Mesenchymal stem cell (in vitro differentiated cells and primary cell): ENCODE results near the gene ENPP4.
"Not testable (repeated sequence)": the region's sequence is repeated elsewhere in the genome, so short reads cannot be mapped to it uniquely, and the experiment has no call there.

Source experiments
- DNase-seq: peaks from one replicate; pipeline ENCODE4 v3.0.0-alpha.2; 2013
- H2AFZ ChIP-seq: one replicate; pipeline ENCODE4 v1.6.1; 2013; ENCODE audit warnings: low read depth, mild to moderate bottlenecking, control low read depth, inconsistent platforms, low read length, moderate library complexity
- H2AK5ac ChIP-seq: 2 replicates; pipeline ENCODE4 v1.6.1; 2013; ENCODE audit warnings: low read length, moderate library complexity, mild to moderate bottlenecking, inconsistent platforms; ENCODE audit not compliant: severe bottlenecking
- H2BK120ac ChIP-seq: one replicate; pipeline ENCODE4 v1.6.1; 2013; ENCODE audit warnings: low read depth, mild to moderate bottlenecking, inconsistent platforms, low read length, moderate library complexity
- H2BK12ac ChIP-seq, 2 experiments: one replicate each; pipeline ENCODE4 v1.6.1; 2013; ENCODE audit warnings: inconsistent platforms in 2 of 2, low read length in 2 of 2, mild to moderate bottlenecking in 2 of 2, moderate library complexity in 2 of 2, control low read depth in 1 of 2
- H2BK15ac ChIP-seq: one replicate; pipeline ENCODE4 v1.6.1; 2013; ENCODE audit warnings: mild to moderate bottlenecking, low read depth, inconsistent platforms; ENCODE audit not compliant: poor library complexity, severe bottlenecking
- H2BK5ac ChIP-seq: 2 replicates; pipeline ENCODE4 v1.6.1; 2013; ENCODE audit warnings: low read depth, mild to moderate bottlenecking, low read length, control low read depth, inconsistent platforms; ENCODE audit not compliant: poor library complexity, severe bottlenecking
- H3K14ac ChIP-seq, 2 experiments: one replicate each; pipeline ENCODE4 v1.6.1; 2013; ENCODE audit warnings: inconsistent platforms in 2 of 2, low read length in 2 of 2, control low read depth in 1 of 2, mild to moderate bottlenecking in 1 of 2, moderate library complexity in 1 of 2
- H3K18ac ChIP-seq, 2 experiments: one replicate each; pipeline ENCODE4 v1.6.1; 2013; ENCODE audit warnings: inconsistent platforms in 2 of 2, low read length in 2 of 2, control low read depth in 1 of 2, low read depth in 1 of 2, mild to moderate bottlenecking in 1 of 2
- H3K23ac ChIP-seq, 2 experiments: one replicate each; pipeline ENCODE4 v1.6.1; 2013; ENCODE audit warnings: inconsistent platforms in 2 of 2, low read length in 2 of 2, mild to moderate bottlenecking in 2 of 2, moderate library complexity in 2 of 2, control low read depth in 1 of 2
- H3K27ac ChIP-seq: 2 replicates; pipeline ENCODE4 v1.5.1; 2013; ENCODE audit warnings: mild to moderate bottlenecking, moderate library complexity, low read length, control low read depth, inconsistent platforms; ENCODE audit not compliant: poor library complexity, severe bottlenecking
- H3K27me3 ChIP-seq, 2 experiments: 2 replicates each; pipeline versions ENCODE4 v1.6.1 to v1.7.0; 2013; ENCODE audit warnings: low read length in 2 of 2, mild to moderate bottlenecking in 2 of 2, moderate library complexity in 2 of 2, control low read depth in 1 of 2, inconsistent platforms in 1 of 2; ENCODE audit not compliant: control insufficient read depth in 1 of 2, insufficient read depth in 1 of 2
- H3K36me3 ChIP-seq, 2 experiments: 2 replicates each; pipeline versions ENCODE4 v1.6.1 to v1.7.0; 2013; ENCODE audit warnings: low read length in 2 of 2, control low read depth in 1 of 2, inconsistent platforms in 1 of 2, low read depth in 1 of 2, mild to moderate bottlenecking in 1 of 2; ENCODE audit not compliant: insufficient read depth in 2 of 2, control insufficient read depth in 1 of 2
- H3K4ac ChIP-seq, 2 experiments: one replicate each; pipeline ENCODE4 v1.6.1; 2013; ENCODE audit warnings: inconsistent platforms in 2 of 2, low read length in 2 of 2, mild to moderate bottlenecking in 2 of 2, moderate library complexity in 2 of 2, control low read depth in 1 of 2, low read depth in 1 of 2
- H3K4me1 ChIP-seq: 2 replicates; pipeline ENCODE4 v1.6.1; 2013; ENCODE audit warnings: low read depth, low read length, control low read depth; ENCODE audit not compliant: control insufficient read depth, insufficient read depth
- H3K4me2 ChIP-seq: 2 replicates; pipeline ENCODE4 v1.6.1; 2013; ENCODE audit warnings: low read length, mild to moderate bottlenecking, inconsistent platforms; ENCODE audit not compliant: poor library complexity, severe bottlenecking
- H3K4me3 ChIP-seq, 2 experiments: 2 replicates each; pipeline versions ENCODE4 v1.5.1 to v1.7.0; 2013; ENCODE audit warnings: low read length in 2 of 2, mild to moderate bottlenecking in 2 of 2, control low read depth in 1 of 2, low read depth in 1 of 2; ENCODE audit not compliant: insufficient read depth in 1 of 2
- H3K79me1 ChIP-seq: replicated peaks from 2 replicates; pipeline ENCODE4 v1.6.1; 2013; ENCODE audit warnings: mild to moderate bottlenecking, control low read depth, low read length, inconsistent platforms; ENCODE audit not compliant: poor library complexity, severe bottlenecking
- H3K9ac ChIP-seq: 2 replicates; pipeline ENCODE4 v1.7.0; 2013; ENCODE audit warnings: mild to moderate bottlenecking, low read length, moderate library complexity
- H3K9me3 ChIP-seq: 2 replicates; pipeline ENCODE4 v1.7.0; 2013; ENCODE audit warnings: mild to moderate bottlenecking, low read length; ENCODE audit not compliant: control insufficient read depth
- H4K8ac ChIP-seq: one replicate; pipeline ENCODE4 v1.6.1; 2013; ENCODE audit warnings: inconsistent platforms, mild to moderate bottlenecking, low read length, moderate library complexity
- H4K91ac ChIP-seq: one replicate; pipeline ENCODE4 v1.6.1; 2013; ENCODE audit warnings: mild to moderate bottlenecking, low read length, inconsistent platforms
- WGBS: methylation state at CpG from one replicate; pipeline ENCODE4 v1.1.7; 2013; ENCODE audit warnings: mixed read lengths; 5-methylcytosine and 5-hydroxymethylcytosine counted together

ENPP4 gene

DNA sequence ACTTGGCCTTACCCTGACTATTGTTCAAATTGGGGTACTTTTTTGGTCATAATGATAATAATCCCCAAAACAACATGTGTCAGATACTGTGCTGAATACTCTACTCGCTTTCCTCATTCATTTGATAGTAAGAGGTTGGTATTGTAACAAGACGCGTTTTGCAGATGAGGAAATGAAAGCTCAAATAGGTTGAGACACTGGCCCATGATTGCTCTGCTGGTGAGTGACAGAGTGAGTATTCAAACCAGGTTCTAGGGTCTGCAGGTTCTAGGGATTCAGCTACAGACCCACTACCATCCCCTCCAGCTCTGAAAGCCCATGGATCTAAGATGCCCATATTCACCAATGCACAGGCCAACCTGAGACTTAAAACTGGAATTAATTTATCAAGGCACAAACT is 1.3 kb upstream of the ENPP4 start:
- Histone ChIP-seq H3K9ac (no peak overlapping the region), H2AK5ac (no peak overlapping the region), H4K91ac (no peak overlapping the region), H4K8ac (no peak overlapping the region), H3K14ac (no peak overlapping the region), H2BK12ac (no peak overlapping the region), H3K27ac (no peak overlapping the region), H3K27me3 (peaks cover 18 to 21% of the 10 kb centered on the region in 2 experiments), H3K9me3 (no peaks in the 10 kb centered on the region), H3K23ac (no peak overlapping the region), H3K4me2 (no peak overlapping the region), H3K18ac (no peak overlapping the region), H2AFZ (no peak overlapping the region), H3K4ac (no peak overlapping the region), H3K4me1 (peaks cover 9% of the 10 kb centered on the region), H3K79me1 (no peaks in the 10 kb centered on the region), H2BK15ac (no peak overlapping the region), H2BK120ac (no peak overlapping the region), H3K4me3 (no peak overlapping the region), H2BK5ac (no peak overlapping the region), H3K36me3 (no peaks in the 10 kb centered on the region)
- DNase-seq = no peak
- WGBS = 75% methylated on average over 3 of the region's 3 CpGs

- Histone ChIP-seq H4K91ac (no peak overlapping the region), H3K79me1 (no peaks in the 10 kb centered on the region), H3K27me3 (peaks cover 18 to 21% of the 10 kb centered on the region in 2 experiments), H3K18ac (no peak overlapping the region), H3K4me1 (peaks cover 9% of the 10 kb centered on the region), H2BK15ac (no peak overlapping the region), H2BK12ac (no peak overlapping the region), H3K9me3 (no peaks in the 10 kb centered on the region), H3K27ac (no peak overlapping the region), H3K4me2 (peak overlapping the region; percentile 99), H3K4me3 (peak overlapping the region in 1 of 2 experiments; percentile 87), H3K36me3 (no peaks in the 10 kb centered on the region), H3K9ac (no peak overlapping the region), H2AK5ac (no peak overlapping the region), H3K4ac (no peak overlapping the region), H4K8ac (no peak overlapping the region), H2BK120ac (no peak overlapping the region), H2BK5ac (no peak overlapping the region), H3K23ac (no peak overlapping the region), H3K14ac (no peak overlapping the region), H2AFZ (no peak overlapping the region)
- no peak for DNase-seq
- 13% methylated on average over 9 of the region's 10 CpGs for WGBS
These were observed 529 bp upstream of the ENPP4 start for GRCh38 chr6:46129291-46129628.

GRCh38 chr6:46130666-46131065 is 877 bp downstream of the ENPP4 start:
- H4K8ac ChIP-seq = no peak overlapping the region
- no peak overlapping the region for H2BK120ac ChIP-seq
- no peak overlapping the region for H3K23ac ChIP-seq
- H2AFZ ChIP-seq = no peak overlapping the region
- H3K14ac ChIP-seq = no peak overlapping the region
- H3K4me1 ChIP-seq = peaks cover 9% of the 10 kb centered on the region
- H3K27ac ChIP-seq = no peak overlapping the region
- no peak overlapping the region for H3K18ac ChIP-seq
- no peak overlapping the region for H4K91ac ChIP-seq
- H3K27me3 ChIP-seq = peaks cover 18 to 21% of the 10 kb centered on the region in 2 experiments
- no peak overlapping the region for H2AK5ac ChIP-seq
- H3K79me1 ChIP-seq = no peaks in the 10 kb centered on the region
- H3K4ac ChIP-seq = no peak overlapping the region
- no peak overlapping the region for H2BK12ac ChIP-seq
- peak overlapping the region in 1 of 2 experiments; percentile 87 for H3K4me3 ChIP-seq
- 81% methylated on average over 4 of the region's 4 CpGs for WGBS
- H2BK5ac ChIP-seq = no peak overlapping the region
- no peak for DNase-seq
- H3K4me2 ChIP-seq = no peak overlapping the region
- H3K9me3 ChIP-seq = no peaks in the 10 kb centered on the region
- H2BK15ac ChIP-seq = no peak overlapping the region
- H3K9ac ChIP-seq = peak overlapping the region; percentile 82
- no peaks in the 10 kb centered on the region for H3K36me3 ChIP-seq

DNA sequence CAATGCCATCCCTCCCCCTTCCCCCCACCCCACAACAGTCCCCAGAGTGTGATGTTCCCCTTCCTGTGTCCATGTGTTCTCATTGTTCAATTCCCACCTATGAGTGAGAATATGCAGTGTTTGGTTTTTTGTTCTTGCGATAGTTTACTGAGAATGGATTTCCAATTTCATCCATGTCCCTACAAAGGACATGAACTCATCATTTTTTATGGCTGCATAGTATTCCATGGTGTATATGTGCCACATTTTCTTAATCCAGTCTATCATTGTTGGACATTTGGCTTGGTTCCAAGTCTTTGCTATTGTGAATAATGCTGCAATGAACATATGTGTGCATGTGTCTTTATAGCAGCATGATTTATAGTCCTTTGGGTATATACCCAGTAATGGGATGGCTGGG is 1.5 kb downstream of the ENPP4 start:
- not testable (repeated sequence) for H3K23ac ChIP-seq, H3K4me1 ChIP-seq, H2BK5ac ChIP-seq, H2BK15ac ChIP-seq, H3K14ac ChIP-seq, H3K79me1 ChIP-seq, H2BK120ac ChIP-seq, H3K4me3 ChIP-seq, H3K9ac ChIP-seq, H2BK12ac ChIP-seq, H3K4ac ChIP-seq, H4K91ac ChIP-seq, H2AFZ ChIP-seq, H3K4me2 ChIP-seq, H2AK5ac ChIP-seq, H3K27ac ChIP-seq, DNase-seq, H4K8ac ChIP-seq, H3K18ac ChIP-seq, H3K9me3 ChIP-seq, H3K36me3 ChIP-seq
- peaks cover 18 to 21% of the 10 kb centered on the region in 2 experiments for H3K27me3 ChIP-seq
- no CpG with 5 or more reads among the region's 1 CpG for WGBS
